GM12878 (cell line): Measurements from ENCODE around the gene WDFY3. TPM values are rescaled to one million over a fixed set of nuclear protein-coding genes. Genes with fewer than 3 reads are reported as not detected.

Experiments
- ATAC-seq: fragments of 200-7000 bp; cut with Tn5 transposase; 3 replicates; pipeline ENCODE4 v1.9.1; 2020; ENCODE audit warnings: mild to moderate bottlenecking, moderate library complexity
- BruUV-seq: library from RNA; stranded (reverse); fragments of 400-500 nt; replicated peaks from 2 replicates; lab custom pipeline; 2021; lab: Mats Ljungman, UMichigan
- CTCF ChIA-PET: fragments of 300-600 bp; sonication (Branson Sonifier 250); formaldehyde crosslinking; extraction: SDS; loops from one replicate; lab custom pipeline; 2021; ENCODE audit warnings: inconsistent platforms; lab: Yijun Ruan, JAX
- POLR2A ChIA-PET: fragments of 350-600 bp; formaldehyde crosslinking; extraction: SDS; loops from one replicate; lab custom pipeline; 2021; ENCODE audit warnings: inconsistent platforms; lab: Charles Lee
- RAD21 ChIA-PET: fragments of 300-600 bp; sonication (Branson Sonifier 250); formaldehyde crosslinking; loops from one replicate; lab custom pipeline; 2023; ENCODE audit warnings: antibody characterized with exemption; ENCODE audit not compliant: unreplicated experiment; lab: Charles Lee
- SMC1A ChIA-PET: fragments of 300-600 bp; sonication (Branson Sonifier 250); formaldehyde crosslinking; loops from one replicate; lab custom pipeline; 2023; ENCODE audit not compliant: unreplicated experiment, uncharacterized antibody; lab: Charles Lee
- DNase-seq: peaks from one replicate; pipeline ENCODE4 v3.0.0-alpha.2; 2011; ENCODE audit warnings: low read depth, low spot score
- FAIRE-seq: peaks from 3 replicates; lab custom pipeline; 2011; peaks lifted over from hg19 to GRCh38; lab: Jason Lieb, UNC
- H2AFZ ChIP-seq: 2 replicates; pipeline ENCODE4 v1.6.0; 2011; ENCODE audit warnings: low read depth, low read length, control low read depth; ENCODE audit not compliant: control insufficient read depth
- H3K27ac ChIP-seq: 2 replicates; pipeline ENCODE4 v1.5.1; 2011; ENCODE audit warnings: control low read depth; ENCODE audit not compliant: control insufficient read depth, insufficient read depth
- H3K27me3 ChIP-seq, 2 experiments: replicated peaks in 1 of 2; 2 replicates each; pipeline versions ENCODE4 v1.6.0 to v1.6.1; 2011; ENCODE audit warnings: low read length in 1 of 2; ENCODE audit not compliant: control insufficient read depth in 2 of 2, insufficient read depth in 2 of 2
- H3K36me3 ChIP-seq, 2 experiments: 2 replicates each; pipeline ENCODE4 v1.5.1; 2011; ENCODE audit warnings: low read length in 1 of 2; ENCODE audit not compliant: control insufficient read depth in 2 of 2, insufficient read depth in 2 of 2
- H3K4me1 ChIP-seq: 2 replicates; pipeline ENCODE4 v1.6.1; 2011; ENCODE audit warnings: mild to moderate bottlenecking, low read length, moderate library complexity, mixed read lengths; ENCODE audit not compliant: control insufficient read depth, insufficient read depth
- H3K4me2 ChIP-seq: 2 replicates; pipeline ENCODE4 v1.6.0; 2011; ENCODE audit warnings: control low read depth; ENCODE audit not compliant: control insufficient read depth, insufficient read depth
- H3K4me3 ChIP-seq: fragments of 200-600 bp; sonication (generic); 2 replicates; pipeline ENCODE4 v1.5.1; 2016
- H3K79me2 ChIP-seq: 2 replicates; pipeline ENCODE4 v1.6.0; 2011; ENCODE audit warnings: low read length; ENCODE audit not compliant: control insufficient read depth, insufficient read depth
- H3K9ac ChIP-seq: 2 replicates; pipeline ENCODE4 v1.8.0; 2011; ENCODE audit warnings: low read length, control low read depth, mixed read lengths; ENCODE audit not compliant: control insufficient read depth, insufficient read depth
- H3K9me3 ChIP-seq: replicated peaks from 3 replicates; pipeline ENCODE4 v1.5.1; 2011; ENCODE audit warnings: mild to moderate bottlenecking, low read length; ENCODE audit not compliant: control insufficient read depth, insufficient read depth
- H4K20me1 ChIP-seq: 2 replicates; pipeline ENCODE4 v1.6.0; 2011; ENCODE audit not compliant: control insufficient read depth, insufficient read depth
- BHLHE40 ChIP-seq, 2 experiments: fragments of 450-650 bp in 1 of 2; IDR thresholded peaks; 2 replicates each; pipeline ENCODE4 v1.6.1; 2011 to 2017; ENCODE audit warnings: low read depth in 2 of 2, borderline replicate concordance in 1 of 2, improper control_type of control experiment in 1 of 2, low read length in 1 of 2, mild to moderate bottlenecking in 1 of 2
- BRCA1 ChIP-seq: IDR thresholded peaks from 2 replicates; pipeline ENCODE4 v1.6.1; 2011; ENCODE audit warnings: low read depth, low read length, improper control_type of control experiment
- ESRRA ChIP-seq: IDR thresholded peaks from 2 replicates; pipeline ENCODE4 v1.6.1; 2012; ENCODE audit warnings: mild to moderate bottlenecking, low read length, improper control_type of control experiment
- HDGF ChIP-seq: fragments of 450-650 bp; IDR thresholded peaks from 2 replicates; pipeline ENCODE4 v1.6.1; 2016; ENCODE audit warnings: antibody characterized with exemption
- IRF4 ChIP-seq: IDR thresholded peaks from 2 replicates; pipeline ENCODE4 v1.6.1; 2011; ENCODE audit warnings: low read depth, low read length
- JUND ChIP-seq: IDR thresholded peaks from 2 replicates; pipeline ENCODE4 v1.6.1; 2012; ENCODE audit warnings: low read depth, mild to moderate bottlenecking, low read length, improper control_type of control experiment, moderate library complexity
- KAT2A ChIP-seq: conservative IDR thresholded peaks from 2 replicates; pipeline ENCODE4 v1.6.1; 2011; ENCODE audit warnings: low read depth, low read length; ENCODE audit not compliant: control insufficient read depth
- POLR2AphosphoS2 ChIP-seq: IDR thresholded peaks from 2 replicates; pipeline ENCODE4 v1.6.1; 2011; ENCODE audit warnings: low read depth, mild to moderate bottlenecking, low read length, improper control_type of control experiment, moderate library complexity
- RFX5 ChIP-seq: IDR thresholded peaks from 2 replicates; pipeline ENCODE4 v1.6.1; 2011; ENCODE audit warnings: low read depth, low read length, improper control_type of control experiment
- SIX5 ChIP-seq: IDR thresholded peaks from 2 replicates; pipeline ENCODE4 v1.6.1; 2011; ENCODE audit warnings: mild to moderate bottlenecking, low read depth, low read length, moderate library complexity; ENCODE audit not compliant: severe bottlenecking
- SRF ChIP-seq, 2 experiments: IDR thresholded peaks; 2 replicates each; pipeline ENCODE4 v1.6.1; 2011; ENCODE audit warnings: low read depth in 2 of 2, low read length in 2 of 2, mild to moderate bottlenecking in 1 of 2, moderate library complexity in 1 of 2
- ZNF274 ChIP-seq: IDR thresholded peaks from one replicate; pipeline ENCODE4 v1.8.0; 2011; ENCODE audit not compliant: insufficient read length, insufficient read depth
- ZSCAN29 ChIP-seq: fragments of 450-650 bp; IDR thresholded peaks from 2 replicates; pipeline ENCODE4 v1.6.1; 2017; ENCODE audit warnings: mild to moderate bottlenecking, moderate library complexity
- ZZZ3 ChIP-seq: IDR thresholded peaks from 2 replicates; pipeline ENCODE4 v1.6.1; 2011; ENCODE audit warnings: low read depth; ENCODE audit not compliant: control insufficient read depth, insufficient read length
- WGBS: methylation state at CpG from one replicate; pipeline ENCODE4 v1.1.6; 2016; ENCODE audit warnings: low lambda C conversion rate; ENCODE audit not compliant: insufficient replicate concordance, insufficient coverage; ENCODE audit errors: missing lambda C conversion rate; 5-methylcytosine and 5-hydroxymethylcytosine counted together
- in situ Hi-C: fragments of 300-500 bp; cut with MboI; formaldehyde crosslinking; loops from 9 replicates; pipeline ENCODE4 v1.14.3; 2018; ENCODE audit warnings: mixed read lengths
- intact Hi-C: fragments of 100-400 bp; cut with micrococcal nuclease; formaldehyde crosslinking; loops from one replicate; pipeline ENCODE4 v1.14.2; 2022; ENCODE audit not compliant: unreplicated experiment
- polyA plus RNA-seq, 11 experiments: library from polyadenylated mRNA; depleted of rRNA in 4 of 11; unstranded in 6 of 11; stranded (reverse) in 5 of 11; fragments of >200 nt; fragmentation: Nextera tagmentation in 4 of 11; fragmentation: Illumina TruSeq in 1 of 11; extraction: Ambion mirVana in 4 of 11; extraction: Trizol in 1 of 11; gene quantifications; 1 replicate in 1 of 11; 2 replicates in 10 of 11; pipeline versions ENCODE4 v1.2.1 to v1.2.3, GENCODE V29; 2011 to 2016; ENCODE audit warnings: inconsistent platforms in 2 of 11, missing spikeins in 2 of 11, low read depth in 1 of 11
- total RNA-seq, 4 experiments: library from RNA; depleted of rRNA in 3 of 4; stranded (reverse); fragments of >200 nt in 3 of 4; fragmentation: Illumina TruSeq in 1 of 4; extraction: Trizol in 1 of 4; gene quantifications; 2 replicates each; pipeline versions ENCODE4 v1.2.1 to v1.2.3, GENCODE V29; 2013 to 2021

Gene WDFY3
- total and polyA plus RNA-seq, 10 of the 15 experiments (the other 5 are each of a cell fraction or from before 2014, with no cell fraction given) = 0.01 to 0.23 (median 0.12) TPM; not detected in 2

GRCh38 chr4:84623661-84624060 is 342.8 kb downstream of the WDFY3 start:
- H3K79me2 ChIP-seq = no peaks in the 10 kb centered on the region
- no peaks in the 10 kb centered on the region for H3K4me1 ChIP-seq
- 66% methylated on average over 11 of the region's 11 CpGs for WGBS
- POLR2A ChIA-PET = interaction anchor here (0.7 kb wide), 1 partner anchor 908 kb away, joined by 5 read pairs; no protein-coding TSS in a partner anchor
- no peaks in the 10 kb centered on the region for H3K9me3 ChIP-seq
- no peaks in the 10 kb centered on the region for H3K27me3 ChIP-seq
- FAIRE-seq (no peak), DNase-seq (no peak)
- BruUV-seq = no TSS peak
- SMC1A ChIA-PET = interaction anchor here (0.9 kb wide), 1 partner anchor 45 kb away, joined by 3 read pairs; no protein-coding TSS in a partner anchor
- in situ Hi-C loops = no loop called here
- intact Hi-C loops = no loop called here
- CTCF ChIA-PET = no interaction called here
- H2AFZ ChIP-seq = no peak overlapping the region
- no peak overlapping the region for H3K4me3 ChIP-seq
- H3K4me2 ChIP-seq = no peak overlapping the region
- RAD21 ChIA-PET = no interaction called here
- H3K27ac ChIP-seq = no peak overlapping the region
- no peaks in the 10 kb centered on the region for H3K36me3 ChIP-seq
- H4K20me1 ChIP-seq = no peaks in the 10 kb centered on the region
- TF ChIP-seq SRF (IDR thresholded peaks at IDR 0.05; ENCODE audit: low read depth in 2 of 2, low read length in 2 of 2) (no peak), POLR2AphosphoS2 (no peak), KAT2A (no peak)
- TF ChIP-seq, all 136 proteins: peak for 0
- H3K9ac ChIP-seq = no peak overlapping the region
- ATAC-seq = no peak

- H3K27me3 ChIP-seq = no peaks in the 10 kb centered on the region
- TF ChIP-seq IRF4 = no peak
- no peak for TF ChIP-seq RFX5
- TF ChIP-seq BHLHE40 (IDR thresholded peaks at IDR 0.05; ENCODE audit: borderline replicate concordance in 1 of 2, low read depth in 2 of 2, low read length in 1 of 2) = no peak
- TF ChIP-seq ZZZ3 = no peak
- no peak for TF ChIP-seq ZSCAN29
- no peak for TF ChIP-seq JUND
- no peak for TF ChIP-seq ESRRA
- TF ChIP-seq SIX5 = no peak
- no peak for TF ChIP-seq BRCA1
- no peak for TF ChIP-seq HDGF
- TF ChIP-seq ZNF274 = no peak
- TF ChIP-seq, all 136 proteins: peak for 0
- Histone ChIP-seq H3K9me3 (no peaks in the 10 kb centered on the region), H3K4me2 (no peak overlapping the region), H3K79me2 (no peaks in the 10 kb centered on the region), H3K9ac (no peak overlapping the region), H3K4me1 (no peaks in the 10 kb centered on the region), H4K20me1 (no peaks in the 10 kb centered on the region), H3K36me3 (no peaks in the 10 kb centered on the region), H3K27ac (no peak overlapping the region), H2AFZ (no peak overlapping the region), H3K4me3 (no peak overlapping the region)
- ChIA-PET SMC1A (interaction anchor here (0.9 kb wide), 1 partner anchor 44 kb away, joined by 3 read pairs; no protein-coding TSS in a partner anchor), CTCF (no interaction called here), RAD21 (no interaction called here), POLR2A (no interaction called here)
- intact Hi-C loops = no loop called here
- in situ Hi-C loops = no loop called here
- no peak for FAIRE-seq
- 18% methylated on average over 1 of the region's 1 CpG for WGBS
- no TSS peak for BruUV-seq
- ATAC-seq = no peak
- no peak for DNase-seq
Observed at GRCh38 chr4:84622959-84623358, 343.5 kb downstream of the WDFY3 start.
